Measurements from ENCODE around the gene APCDD1. TPM values are rescaled to one million over a fixed set of nuclear protein-coding genes. Genes with fewer than 3 reads are reported as not detected.

The APCDD1 gene
- total and polyA plus RNA-seq, 2 donors, result 70.8 to 200 TPM

GRCh38 chr18:10419420-10420103 lies 34.9 kb upstream of the APCDD1 start:
- no peak overlapping the region for H3K27ac ChIP-seq (ENCODE audit: low read depth)
- DNase-seq (ENCODE audit: extremely low spot score), result no peak
- H3K36me3 ChIP-seq (ENCODE audit: insufficient read depth), result no peaks in the 10 kb centered on the region
- 83% methylated on average over 5 of the region's 5 CpGs for WGBS
- H3K4me1 ChIP-seq (ENCODE audit: insufficient read depth), result no peaks in the 10 kb centered on the region
- H3K4me3 ChIP-seq (ENCODE audit: low read depth, low read length), result no peak overlapping the region

- 74% methylated on average over 5 of the region's 5 CpGs for WGBS
- H3K27ac ChIP-seq (ENCODE audit: low read depth), result no peak overlapping the region
These were observed 33.7 kb upstream of the APCDD1 start for GRCh38 chr18:10420561-10421352.

GRCh38 chr18:10421859-10422258 lies 32.6 kb upstream of the APCDD1 start:
- H3K4me1 ChIP-seq (ENCODE audit: insufficient read depth), result no peaks in the 10 kb centered on the region
- no peak overlapping the region for H3K4me3 ChIP-seq (ENCODE audit: low read depth, low read length)
- 58% methylated on average over 5 of the region's 5 CpGs for WGBS
- no peaks in the 10 kb centered on the region for H3K36me3 ChIP-seq (ENCODE audit: insufficient read depth)
- no peak overlapping the region for H3K27ac ChIP-seq (ENCODE audit: low read depth)
- no peak for DNase-seq (ENCODE audit: extremely low spot score)

More at GRCh38 chr18:10420561-10421352, 33.7 kb upstream of the APCDD1 start:
- no peak overlapping the region for H3K4me3 ChIP-seq (ENCODE audit: low read depth, low read length)
- no peaks in the 10 kb centered on the region for H3K36me3 ChIP-seq (ENCODE audit: insufficient read depth)
- no peaks in the 10 kb centered on the region for H3K4me1 ChIP-seq (ENCODE audit: insufficient read depth)
- DNase-seq (ENCODE audit: extremely low spot score), result no peak

- no peak for DNase-seq (ENCODE audit: extremely low spot score)
- H3K4me3 ChIP-seq (ENCODE audit: low read depth, low read length), result no peak overlapping the region
- WGBS, result 91% methylated on average over 6 of the region's 6 CpGs
- no peaks in the 10 kb centered on the region for H3K4me1 ChIP-seq (ENCODE audit: insufficient read depth)
- H3K36me3 ChIP-seq (ENCODE audit: insufficient read depth), result no peaks in the 10 kb centered on the region
- H3K27ac ChIP-seq (ENCODE audit: low read depth), result no peak overlapping the region
These were observed 31.7 kb upstream of the APCDD1 start for GRCh38 chr18:10422731-10423130.

- Histone ChIP-seq H3K4me1 (ENCODE audit: insufficient read depth) (no peaks in the 10 kb centered on the region), H3K36me3 (ENCODE audit: insufficient read depth) (no peaks in the 10 kb centered on the region), H3K27ac (ENCODE audit: low read depth) (no peak overlapping the region), H3K4me3 (ENCODE audit: low read depth, low read length) (no peak overlapping the region)
- 28% methylated on average over 7 of the region's 7 CpGs for WGBS
- DNase-seq (ENCODE audit: extremely low spot score), result no peak
These were observed 29.7 kb upstream of the APCDD1 start for GRCh38 chr18:10424585-10425307.

- Histone ChIP-seq H3K4me3 (ENCODE audit: low read depth, low read length) (no peak overlapping the region), H3K36me3 (ENCODE audit: insufficient read depth) (no peaks in the 10 kb centered on the region), H3K4me1 (ENCODE audit: insufficient read depth) (no peaks in the 10 kb centered on the region), H3K27ac (ENCODE audit: low read depth) (no peak overlapping the region)
- DNase-seq (ENCODE audit: extremely low spot score), result no peak
- WGBS, result 86% methylated on average over 4 of the region's 4 CpGs
These were observed 23.8 kb upstream of the APCDD1 start for GRCh38 chr18:10430677-10431076.

GRCh38 chr18:10431680-10432079 lies 22.8 kb upstream of the APCDD1 start:
- no peaks in the 10 kb centered on the region for H3K4me1 ChIP-seq (ENCODE audit: insufficient read depth)
- H3K27ac ChIP-seq (ENCODE audit: low read depth), result no peak overlapping the region
- no peak overlapping the region for H3K4me3 ChIP-seq (ENCODE audit: low read depth, low read length)
- WGBS, result 85% methylated on average over 2 of the region's 2 CpGs
- no peaks in the 10 kb centered on the region for H3K36me3 ChIP-seq (ENCODE audit: insufficient read depth)
- DNase-seq (ENCODE audit: extremely low spot score), result no peak

GRCh38 chr18:10432781-10433180 lies 21.7 kb upstream of the APCDD1 start:
- 83% methylated on average over 7 of the region's 7 CpGs for WGBS
- no peak for DNase-seq (ENCODE audit: extremely low spot score)
- Histone ChIP-seq H3K36me3 (ENCODE audit: insufficient read depth) (no peaks in the 10 kb centered on the region), H3K4me3 (ENCODE audit: low read depth, low read length) (no peak overlapping the region), H3K27ac (ENCODE audit: low read depth) (no peak overlapping the region), H3K4me1 (ENCODE audit: insufficient read depth) (no peaks in the 10 kb centered on the region)

- no peak for DNase-seq (ENCODE audit: extremely low spot score)
- H3K4me1 ChIP-seq (ENCODE audit: insufficient read depth), result no peaks in the 10 kb centered on the region
- H3K27ac ChIP-seq (ENCODE audit: low read depth), result no peak overlapping the region
- no peak overlapping the region for H3K4me3 ChIP-seq (ENCODE audit: low read depth, low read length)
- 99% methylated on average over 3 of the region's 3 CpGs for WGBS
- no peaks in the 10 kb centered on the region for H3K36me3 ChIP-seq (ENCODE audit: insufficient read depth)
These were observed 18.3 kb upstream of the APCDD1 start for GRCh38 chr18:10436160-10436559.

- H3K36me3 ChIP-seq (ENCODE audit: insufficient read depth), result no peaks in the 10 kb centered on the region
- DNase-seq (ENCODE audit: extremely low spot score), result no peak
- no peak overlapping the region for H3K27ac ChIP-seq (ENCODE audit: low read depth)
- no peaks in the 10 kb centered on the region for H3K4me1 ChIP-seq (ENCODE audit: insufficient read depth)
- H3K4me3 ChIP-seq (ENCODE audit: low read depth, low read length), result no peak overlapping the region
These were observed 16.6 kb upstream of the APCDD1 start for GRCh38 chr18:10437837-10438236.

GRCh38 chr18:10439898-10440297 lies 14.5 kb upstream of the APCDD1 start:
- Histone ChIP-seq H3K36me3 (ENCODE audit: insufficient read depth) (no peaks in the 10 kb centered on the region), H3K4me1 (ENCODE audit: insufficient read depth) (no peaks in the 10 kb centered on the region), H3K27ac (ENCODE audit: low read depth) (no peak overlapping the region), H3K4me3 (ENCODE audit: low read depth, low read length) (no peak overlapping the region)
- 95% methylated on average over 8 of the region's 8 CpGs for WGBS
- no peak for DNase-seq (ENCODE audit: extremely low spot score)

- H3K27ac ChIP-seq (ENCODE audit: low read depth), result no peak overlapping the region
- no peaks in the 10 kb centered on the region for H3K36me3 ChIP-seq (ENCODE audit: insufficient read depth)
- no peak for DNase-seq (ENCODE audit: extremely low spot score)
- WGBS, result 91% methylated on average over 3 of the region's 3 CpGs
- H3K4me1 ChIP-seq (ENCODE audit: insufficient read depth), result no peaks in the 10 kb centered on the region
- no peak overlapping the region for H3K4me3 ChIP-seq (ENCODE audit: low read depth, low read length)
These were observed 13.6 kb upstream of the APCDD1 start for GRCh38 chr18:10440884-10441283.

- 97% methylated on average over 4 of the region's 4 CpGs for WGBS
- DNase-seq (ENCODE audit: extremely low spot score), result no peak
- no peaks in the 10 kb centered on the region for H3K4me1 ChIP-seq (ENCODE audit: insufficient read depth)
- H3K36me3 ChIP-seq (ENCODE audit: insufficient read depth), result no peaks in the 10 kb centered on the region
- H3K27ac ChIP-seq (ENCODE audit: low read depth), result no peak overlapping the region
- no peak overlapping the region for H3K4me3 ChIP-seq (ENCODE audit: low read depth, low read length)
These were observed 13.0 kb upstream of the APCDD1 start for GRCh38 chr18:10441472-10441871.

- no peaks in the 10 kb centered on the region for H3K36me3 ChIP-seq (ENCODE audit: insufficient read depth)
- no peak overlapping the region for H3K27ac ChIP-seq (ENCODE audit: low read depth)
- no peak for DNase-seq (ENCODE audit: extremely low spot score)
- no peak overlapping the region for H3K4me3 ChIP-seq (ENCODE audit: low read depth, low read length)
- WGBS, result 86% methylated on average over 4 of the region's 4 CpGs
- no peaks in the 10 kb centered on the region for H3K4me1 ChIP-seq (ENCODE audit: insufficient read depth)
These were observed 11.9 kb upstream of the APCDD1 start for GRCh38 chr18:10442551-10442971.

Measured in urinary bladder (tissue), 4 donors.